Measurements from ENCODE around the gene CELA2B.

CELA2B gene

DNA sequence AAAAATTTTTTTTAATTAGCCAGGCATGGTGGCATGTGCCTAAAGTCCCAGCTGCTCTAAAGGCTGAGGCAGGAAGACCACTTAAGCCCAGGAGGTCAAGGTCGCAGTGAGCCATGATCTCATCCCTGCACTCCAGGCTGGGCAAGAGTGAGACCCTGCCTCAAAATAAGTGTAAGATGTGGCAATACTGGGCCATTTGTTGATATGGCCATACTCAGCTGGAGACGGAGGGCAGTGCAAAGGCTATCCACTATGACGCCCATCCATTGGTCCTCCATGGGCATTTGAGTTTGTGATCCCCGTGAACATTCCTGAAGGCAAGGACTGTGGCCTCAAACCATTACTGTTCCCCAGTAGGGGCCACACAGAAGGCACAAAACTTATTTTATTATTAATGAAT lies 46.6 kb downstream of the CELA2B start:
- no peak overlapping the region for H3K4me3 ChIP-seq (ENCODE audit: low read depth, low read length)
- TF ChIP-seq, protein P1, sequence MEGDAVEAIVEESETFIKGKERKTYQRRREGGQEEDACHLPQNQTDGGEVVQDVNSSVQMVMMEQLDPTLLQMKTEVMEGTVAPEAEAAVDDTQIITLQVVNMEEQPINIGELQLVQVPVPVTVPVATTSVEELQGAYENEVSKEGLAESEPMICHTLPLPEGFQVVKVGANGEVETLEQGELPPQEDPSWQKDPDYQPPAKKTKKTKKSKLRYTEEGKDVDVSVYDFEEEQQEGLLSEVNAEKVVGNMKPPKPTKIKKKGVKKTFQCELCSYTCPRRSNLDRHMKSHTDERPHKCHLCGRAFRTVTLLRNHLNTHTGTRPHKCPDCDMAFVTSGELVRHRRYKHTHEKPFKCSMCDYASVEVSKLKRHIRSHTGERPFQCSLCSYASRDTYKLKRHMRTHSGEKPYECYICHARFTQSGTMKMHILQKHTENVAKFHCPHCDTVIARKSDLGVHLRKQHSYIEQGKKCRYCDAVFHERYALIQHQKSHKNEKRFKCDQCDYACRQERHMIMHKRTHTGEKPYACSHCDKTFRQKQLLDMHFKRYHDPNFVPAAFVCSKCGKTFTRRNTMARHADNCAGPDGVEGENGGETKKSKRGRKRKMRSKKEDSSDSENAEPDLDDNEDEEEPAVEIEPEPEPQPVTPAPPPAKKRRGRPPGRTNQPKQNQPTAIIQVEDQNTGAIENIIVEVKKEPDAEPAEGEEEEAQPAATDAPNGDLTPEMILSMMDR (IDR thresholded peaks at IDR 0.05; ENCODE audit: insufficient read depth, low read depth, low read length, missing control alignments), result no peak
- DNase-seq (ENCODE audit: low read depth), result no peak

DNA sequence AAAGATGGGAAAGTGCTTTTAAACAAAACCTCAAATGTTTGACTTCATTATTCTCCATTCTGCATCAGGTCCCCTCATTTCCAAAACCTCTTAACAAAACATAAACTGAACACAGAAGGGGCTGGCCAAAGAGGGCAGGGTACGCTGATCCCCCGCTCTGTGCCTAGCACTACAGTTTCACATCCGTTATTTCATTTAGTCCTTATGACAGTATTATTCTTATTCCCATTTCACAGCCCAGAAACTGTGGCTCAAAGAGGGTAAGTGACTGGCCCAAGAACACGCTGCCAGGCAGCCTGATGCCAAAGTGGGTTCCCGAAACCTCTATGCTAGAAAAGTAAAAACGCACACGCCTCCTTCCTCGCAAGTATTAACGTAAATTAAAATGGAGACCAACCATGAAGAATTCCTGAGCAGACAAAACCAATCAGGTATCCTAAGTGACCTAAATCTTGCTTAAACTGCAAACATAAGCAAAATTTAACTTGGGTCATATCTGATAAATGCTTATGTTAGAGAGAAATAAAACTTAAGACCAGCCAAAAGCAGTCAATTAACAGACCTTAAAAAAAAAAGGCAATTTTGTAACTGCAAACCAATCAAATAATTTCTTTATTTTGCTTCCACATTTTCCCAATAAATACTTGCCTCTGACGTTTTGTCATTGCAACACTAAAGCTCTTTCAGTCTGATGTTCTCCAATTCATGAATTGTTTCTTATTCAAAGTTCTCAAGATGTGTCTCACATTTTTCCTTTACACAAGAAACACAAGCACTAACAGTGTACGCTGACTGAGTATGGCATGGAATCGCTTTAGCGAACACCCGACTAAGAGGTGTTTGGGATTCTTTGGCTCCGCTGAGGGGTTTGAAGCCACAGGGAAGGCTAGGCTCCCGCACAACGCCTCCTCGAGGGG lies 47.5 kb downstream of the CELA2B start:
- TF ChIP-seq, protein P1 (IDR thresholded peaks at IDR 0.05; ENCODE audit: insufficient read depth, low read depth, low read length, missing control alignments), result no peak
- H3K4me3 ChIP-seq (ENCODE audit: low read depth, low read length), result peak overlapping the region; percentile 80
- DNase-seq (ENCODE audit: low read depth), result no peak

DNA sequence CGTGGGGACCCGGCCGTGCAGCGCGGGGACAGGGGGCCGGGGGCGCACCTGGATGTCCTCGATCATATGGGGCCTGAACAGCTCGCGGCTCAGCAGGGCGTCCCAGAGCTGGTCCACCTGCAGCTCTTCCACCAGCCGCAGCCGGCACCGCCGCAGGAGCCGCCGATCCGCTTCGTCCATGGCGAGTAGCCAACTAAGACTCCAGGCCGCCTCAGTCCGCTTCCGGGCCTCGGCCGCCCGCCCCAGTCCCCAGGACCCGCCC lies 48.0 kb downstream of the CELA2B start, which contains the start of gene CASP9:
Gene CASP9 (minus strand): TSS at position 195 of the 262 bp plus-strand sequence. CDS start 15 bp downstream, at position 180.
- H3K4me3 ChIP-seq (ENCODE audit: low read depth, low read length), result peak within 1 kb of the TSS; percentile 80
- DNase-seq (ENCODE audit: low read depth), result no peak
- TF ChIP-seq, protein P1 (IDR thresholded peaks at IDR 0.05; ENCODE audit: insufficient read depth, low read depth, low read length, missing control alignments), result no peak

DNA sequence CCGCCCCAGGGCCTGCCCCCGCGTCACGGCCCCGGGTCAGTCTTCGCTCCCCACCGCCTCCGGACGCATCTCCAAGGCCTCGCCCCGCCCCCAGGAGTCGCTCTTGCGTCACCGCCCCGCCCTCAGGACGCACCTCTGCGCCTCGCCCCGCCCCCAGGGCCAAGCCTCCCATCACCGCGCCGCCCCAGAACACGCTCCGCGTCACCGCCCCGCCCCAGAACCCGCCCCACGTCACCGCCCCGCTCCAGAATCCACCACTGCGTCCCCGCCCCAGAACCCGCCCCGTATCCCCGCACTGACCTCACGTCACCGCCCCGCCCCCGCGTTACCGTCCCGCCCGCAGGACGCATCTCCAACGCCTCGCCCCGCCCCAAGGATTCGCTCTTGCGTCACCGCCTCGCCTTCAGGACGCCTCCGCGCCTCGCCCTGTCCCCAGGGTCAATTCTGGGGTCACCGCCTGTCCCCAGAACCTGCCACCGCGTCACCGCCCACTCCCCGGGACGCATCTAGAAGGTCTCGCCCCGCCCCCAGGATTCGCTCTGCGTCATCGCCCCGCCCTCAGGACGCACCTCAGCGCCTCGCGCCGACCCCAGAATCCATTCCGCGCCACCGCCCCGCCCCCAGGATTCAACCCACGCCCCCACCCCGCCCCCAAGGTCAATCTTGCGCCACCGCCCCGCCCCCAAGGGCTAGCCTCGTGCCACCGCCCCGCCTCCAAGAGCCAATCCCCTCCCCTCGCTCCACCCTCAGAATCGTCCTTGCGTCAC lies 48.6 kb downstream of the CELA2B start:
- peak overlapping the region; percentile 80 for H3K4me3 ChIP-seq (ENCODE audit: low read depth, low read length)
- TF ChIP-seq, protein P1 (IDR thresholded peaks at IDR 0.05; ENCODE audit: insufficient read depth, low read depth, low read length, missing control alignments), result no peak
- peak; percentile 100 for DNase-seq (ENCODE audit: low read depth)

DNA sequence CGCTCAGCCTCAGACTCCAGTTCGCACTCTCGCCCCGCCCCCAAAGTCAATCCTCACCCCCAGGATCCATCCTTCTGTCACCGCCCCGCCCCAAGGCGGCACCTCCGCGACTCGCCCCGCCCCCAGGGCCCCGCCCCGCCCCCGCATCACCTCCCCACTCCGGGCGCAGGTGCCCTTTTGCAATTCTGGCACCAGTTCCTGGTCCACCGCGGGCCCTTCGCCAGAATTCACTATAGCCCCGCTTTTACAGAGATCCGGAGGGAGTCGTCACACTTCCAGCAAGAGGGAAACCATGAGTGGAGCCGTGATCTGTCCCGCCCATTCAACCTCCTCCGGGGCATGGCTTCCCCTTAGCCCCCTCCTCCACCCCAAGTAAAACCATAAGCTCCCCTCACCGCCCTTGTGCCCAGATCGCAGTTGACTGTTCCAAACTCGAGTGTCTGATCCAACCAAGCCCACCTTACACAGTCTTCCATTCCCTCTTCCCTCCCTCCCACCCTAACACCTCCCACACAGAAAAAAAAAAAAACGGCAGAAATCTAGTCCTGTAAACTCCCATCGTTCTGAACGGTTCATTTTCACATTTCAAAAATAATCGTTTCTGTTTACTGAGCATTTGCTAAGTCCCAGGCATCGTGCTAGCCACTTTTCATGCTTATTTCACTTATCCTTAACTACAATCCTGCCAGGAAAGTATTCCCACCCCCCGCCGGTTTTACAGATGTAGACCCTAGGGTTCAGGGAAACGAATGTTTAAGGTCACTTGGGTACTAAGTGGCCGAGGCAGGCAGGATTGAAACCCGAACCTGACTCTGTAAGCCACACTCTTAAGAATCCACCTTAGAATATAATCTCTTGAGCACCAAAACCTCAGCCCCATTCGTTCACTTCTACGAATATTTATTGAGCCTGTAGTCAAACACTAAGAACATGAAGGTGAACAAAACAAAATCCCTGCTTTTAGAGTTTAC lies 49.4 kb downstream of the CELA2B start:
- DNase-seq (ENCODE audit: low read depth), result peak; percentile 19
- TF ChIP-seq, protein P1 (IDR thresholded peaks at IDR 0.05; ENCODE audit: insufficient read depth, low read depth, low read length, missing control alignments), result no peak
- H3K4me3 ChIP-seq (ENCODE audit: low read depth, low read length), result peak overlapping the region; percentile 59

DNA sequence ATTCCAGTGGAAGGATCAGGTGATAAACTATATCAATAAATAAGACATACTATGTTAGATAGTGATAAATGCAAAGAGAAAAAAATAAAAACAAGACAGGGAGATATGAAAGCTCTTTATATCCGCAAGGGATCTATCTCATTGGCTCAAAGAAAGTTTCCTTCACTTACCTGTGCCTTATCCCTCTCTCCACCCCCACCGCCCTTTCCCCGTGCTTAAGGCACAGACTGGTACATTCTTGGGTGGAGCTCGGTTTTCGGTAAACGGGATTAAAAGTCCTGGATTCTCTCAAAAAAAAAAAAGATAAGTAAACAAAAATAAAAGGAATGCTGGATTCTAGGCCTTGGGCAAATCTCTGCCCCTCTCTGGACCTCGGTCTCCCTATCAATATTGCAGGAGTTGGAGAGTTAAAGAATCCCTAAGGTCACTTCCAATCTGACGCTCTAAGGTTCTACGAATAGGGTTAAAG lies 50.2 kb downstream of the CELA2B start:
- peak overlapping the region; percentile 59 for H3K4me3 ChIP-seq (ENCODE audit: low read depth, low read length)
- TF ChIP-seq, protein P1 (IDR thresholded peaks at IDR 0.05; ENCODE audit: insufficient read depth, low read depth, low read length, missing control alignments), result no peak
- DNase-seq (ENCODE audit: low read depth), result no peak
